AG08395 (cell line): ENCODE measurements around the gene LMTK2.
A peak's percentile ranks its signal among the peaks of the same experiment; 100 is the strongest.
"Not testable (repeated sequence)": the region's sequence is repeated elsewhere in the genome, so short reads cannot be mapped to it uniquely, and the experiment has no call there.

Experiments
- DNase-seq: peaks from one replicate; pipeline ENCODE4 v3.0.0; 2012; ENCODE audit warnings: mixed read lengths, low spot score

The LMTK2 gene

DNA sequence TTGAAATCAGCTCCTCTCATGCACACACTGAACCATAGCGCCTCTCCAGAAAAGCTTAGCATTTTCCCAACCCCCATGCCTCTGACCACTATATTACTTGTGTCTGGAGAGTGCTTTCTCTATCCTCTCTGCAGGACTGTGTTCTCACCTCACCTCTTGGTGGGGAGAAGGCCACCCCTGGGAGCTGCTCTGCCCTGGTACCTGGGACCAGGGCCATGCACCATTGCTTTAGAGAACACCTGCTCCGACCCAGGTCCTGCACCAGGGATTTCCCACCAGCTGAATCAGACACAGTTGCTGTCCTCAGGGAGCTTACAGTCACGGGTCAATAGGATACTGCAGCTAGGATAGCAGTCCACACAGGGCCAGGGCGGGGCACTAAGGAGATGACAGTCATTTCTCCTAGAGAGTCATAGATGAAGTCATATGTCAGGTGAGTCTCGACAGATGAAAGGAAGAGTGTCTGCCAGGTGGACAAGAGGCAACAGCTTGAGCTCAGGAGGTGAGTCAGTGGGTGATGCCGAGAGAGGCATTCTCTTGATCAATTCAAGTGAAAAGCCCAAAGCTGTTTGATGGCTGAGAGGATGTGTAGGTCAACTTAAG lies 619 bp upstream of the LMTK2 start:
- DNase-seq: no peak

DNA sequence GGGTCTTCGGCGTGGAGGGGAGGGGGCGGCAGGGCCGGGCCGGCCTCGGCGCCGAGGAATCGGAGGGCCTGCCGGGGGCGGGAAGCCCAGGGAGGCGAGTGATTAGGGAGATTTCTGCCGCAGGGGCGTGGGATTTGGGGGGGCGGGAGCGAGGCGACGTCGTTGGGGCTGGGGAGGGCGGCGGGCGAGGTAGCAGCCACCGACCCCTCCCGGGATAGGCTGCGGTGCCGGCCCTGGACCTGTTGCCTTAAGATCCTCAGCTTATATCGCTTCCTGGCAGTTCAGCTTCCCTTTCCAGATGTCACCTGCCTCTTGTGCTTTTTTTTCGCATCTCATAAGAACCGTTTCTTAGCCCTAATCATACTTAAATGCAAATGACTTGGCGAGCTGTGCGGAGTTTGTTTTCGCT lies 655 bp downstream of the LMTK2 start:
- no peak for DNase-seq

DNA sequence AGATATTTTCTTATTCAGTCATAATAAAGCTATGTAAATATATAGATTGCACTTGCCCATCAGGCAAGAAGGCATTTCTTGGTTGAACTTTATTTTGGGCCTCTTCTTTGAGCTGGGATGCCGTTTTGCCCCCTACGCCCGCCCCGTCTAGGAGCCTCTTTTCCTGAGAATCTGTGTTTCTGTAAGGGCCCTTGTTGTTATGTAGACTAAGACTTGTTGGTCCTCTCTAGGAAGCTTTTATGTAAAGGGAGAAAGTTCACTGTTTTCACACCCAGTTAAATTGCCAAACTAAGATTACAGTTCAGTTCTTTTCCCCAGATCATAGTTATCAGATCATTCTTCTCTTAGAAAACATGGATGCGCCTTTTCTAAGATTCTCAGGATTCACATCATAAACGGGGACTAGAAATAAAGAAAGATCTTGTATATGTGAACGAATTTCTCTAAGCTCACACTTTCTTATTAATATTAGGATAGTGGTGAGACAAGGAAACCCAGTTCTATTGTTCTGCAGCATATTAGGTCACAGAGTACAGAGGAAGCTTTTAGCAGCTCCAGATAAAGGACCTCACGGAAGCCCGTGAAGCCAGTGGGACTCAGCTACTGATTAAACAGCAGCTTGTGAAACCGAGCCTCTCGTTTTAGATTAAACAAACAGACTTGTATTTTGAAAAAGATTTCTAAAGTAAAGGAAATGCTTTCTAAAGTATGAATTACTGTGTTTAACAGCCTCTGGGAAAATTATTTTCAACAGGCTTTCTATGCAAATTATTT lies 3.8 kb downstream of the LMTK2 start:
- no peak for DNase-seq

DNA sequence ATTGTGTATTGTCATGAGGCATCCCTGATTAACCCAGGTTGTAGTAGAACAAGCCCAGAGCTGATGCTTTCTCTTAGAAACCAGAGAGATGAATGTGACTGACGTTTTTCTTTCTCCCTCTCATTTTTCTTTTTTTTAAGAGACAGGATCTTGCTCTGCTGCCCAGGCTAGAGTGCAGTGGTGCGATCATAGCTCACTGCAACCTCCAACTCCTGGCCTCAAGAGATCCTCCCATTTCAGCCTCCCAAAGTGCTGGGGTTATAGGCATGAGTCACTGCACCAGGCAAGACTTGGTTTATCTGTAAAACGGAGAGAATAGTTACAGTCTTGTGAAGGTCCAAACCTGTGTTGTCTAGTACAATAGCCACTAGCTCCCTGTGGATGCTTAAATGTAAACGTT lies 5.4 kb downstream of the LMTK2 start:
- DNase-seq: no peak

DNA sequence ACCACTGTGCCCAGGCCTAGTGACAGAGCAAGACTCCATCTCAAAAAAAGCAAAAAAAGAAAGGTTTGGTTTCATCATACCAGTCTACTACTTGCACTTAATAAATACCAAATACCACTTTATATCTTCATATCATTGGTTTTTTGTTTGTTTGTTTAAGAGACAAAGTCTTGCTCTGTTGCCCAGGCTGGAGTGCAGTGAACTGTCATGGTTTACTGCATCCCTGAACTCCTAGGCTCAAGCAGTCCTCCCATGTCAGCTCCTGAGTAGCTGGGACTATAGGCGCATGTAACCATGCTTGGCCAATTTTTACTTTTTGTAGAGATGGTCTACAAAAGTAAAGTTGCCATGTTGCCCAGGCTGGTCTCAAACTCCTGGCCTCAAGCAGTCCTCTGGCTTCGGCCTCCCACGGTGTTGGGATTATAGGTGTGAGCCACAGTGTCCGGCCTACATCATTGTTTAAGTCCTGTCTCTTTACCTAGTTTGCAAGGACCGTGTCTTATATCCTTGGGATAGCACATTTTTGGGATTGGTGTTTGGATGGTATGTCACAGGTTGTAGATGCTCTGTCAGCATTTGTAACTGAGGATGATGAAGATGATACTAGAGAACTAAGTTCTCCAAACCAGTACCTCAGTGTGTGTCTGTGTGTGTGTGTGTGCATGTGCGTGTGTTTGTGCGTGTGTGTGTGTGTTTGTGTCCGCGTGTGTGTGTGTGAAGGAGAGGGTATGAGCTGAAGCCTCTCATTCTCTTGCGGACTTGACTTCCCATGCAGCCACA lies 9.3 kb downstream of the LMTK2 start:
- DNase-seq: no peak

DNA sequence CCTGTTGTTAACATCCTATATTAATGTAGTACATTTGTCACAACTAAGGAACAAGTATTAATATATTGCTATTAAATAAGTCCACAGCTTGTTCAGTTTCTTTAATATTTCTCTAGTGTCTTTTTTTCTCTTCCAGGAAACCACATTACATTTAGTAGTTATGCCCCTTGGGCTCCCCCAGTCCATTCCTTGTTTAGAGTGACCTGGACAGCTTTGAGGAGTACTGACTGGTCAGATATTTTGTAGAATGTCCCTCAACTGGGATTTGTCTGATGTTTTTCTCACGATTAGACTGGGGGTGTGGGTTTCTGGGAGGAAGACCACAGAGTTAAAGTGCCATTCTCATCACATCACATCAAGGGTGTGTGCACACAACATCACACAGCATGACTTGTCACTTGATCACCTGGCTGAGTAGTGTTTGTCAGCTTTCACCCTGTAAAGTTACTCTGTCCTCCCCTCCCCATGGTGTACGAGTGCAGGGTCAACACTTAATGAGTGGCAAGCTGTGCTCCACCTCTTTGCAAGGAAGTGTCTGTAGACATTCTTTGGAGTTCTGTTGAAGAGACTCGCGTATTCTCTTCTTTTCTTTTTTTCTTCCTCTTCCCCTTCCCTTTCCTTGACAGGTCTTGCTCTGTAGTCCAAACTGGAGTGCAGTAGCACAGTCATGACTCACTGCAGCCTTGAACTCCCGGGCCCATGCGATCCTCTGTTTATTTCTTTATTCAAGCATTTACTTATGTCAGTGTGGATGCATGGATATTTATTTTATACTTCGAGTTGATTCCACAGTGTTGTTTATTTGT lies 10.2 kb downstream of the LMTK2 start:
- no peak for DNase-seq

DNA sequence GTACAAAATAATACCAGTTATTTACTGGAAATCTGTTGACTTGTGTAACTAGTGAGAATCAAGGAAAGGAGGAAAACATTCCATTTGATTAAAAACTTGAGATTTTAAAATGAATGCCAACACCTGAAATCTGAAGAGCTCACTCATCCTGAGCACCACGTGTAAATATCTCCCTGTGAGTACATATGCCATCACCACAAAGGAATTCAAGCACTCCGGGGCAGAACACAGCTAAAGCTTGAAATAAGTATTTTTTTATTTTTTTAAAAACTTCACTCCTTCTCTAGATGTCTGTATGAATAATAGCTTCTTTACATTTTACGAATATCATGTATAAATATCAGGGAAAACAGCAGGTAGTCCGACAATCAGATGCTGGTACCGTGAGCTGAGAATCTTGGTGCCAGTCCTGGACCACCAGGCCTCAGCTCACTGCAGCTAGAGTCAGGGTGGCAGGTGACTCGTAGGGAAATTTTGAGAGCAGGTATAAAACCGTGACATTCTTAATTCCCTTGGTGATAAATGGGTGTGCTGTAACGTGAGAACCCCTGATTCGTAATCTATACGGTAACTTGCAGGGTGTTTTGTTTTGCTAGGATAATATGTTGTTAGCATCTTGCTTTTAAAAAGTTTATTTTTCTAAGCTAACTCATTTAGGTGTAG lies 12.7 kb downstream of the LMTK2 start:
- peak; percentile 76 for DNase-seq

DNA sequence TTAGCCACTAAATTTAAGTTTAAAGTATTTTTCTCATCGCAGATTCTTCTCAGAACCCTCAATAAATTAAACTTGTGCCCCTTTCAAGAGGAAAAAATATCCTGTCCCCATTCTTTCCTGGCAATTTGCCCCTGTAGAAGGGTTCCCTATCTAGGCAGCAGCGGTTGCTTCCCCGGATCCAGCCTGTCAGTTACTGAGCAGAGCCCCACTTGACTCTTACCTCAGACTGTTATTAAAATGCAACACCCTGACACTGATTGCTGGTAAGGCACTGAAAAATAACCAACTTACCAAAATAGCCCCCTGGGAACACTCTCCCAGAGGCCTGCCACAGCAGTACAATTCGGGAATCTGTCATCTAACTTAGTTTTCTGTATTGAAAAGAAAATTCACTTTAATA lies 13.9 kb downstream of the LMTK2 start:
- no peak for DNase-seq

DNA sequence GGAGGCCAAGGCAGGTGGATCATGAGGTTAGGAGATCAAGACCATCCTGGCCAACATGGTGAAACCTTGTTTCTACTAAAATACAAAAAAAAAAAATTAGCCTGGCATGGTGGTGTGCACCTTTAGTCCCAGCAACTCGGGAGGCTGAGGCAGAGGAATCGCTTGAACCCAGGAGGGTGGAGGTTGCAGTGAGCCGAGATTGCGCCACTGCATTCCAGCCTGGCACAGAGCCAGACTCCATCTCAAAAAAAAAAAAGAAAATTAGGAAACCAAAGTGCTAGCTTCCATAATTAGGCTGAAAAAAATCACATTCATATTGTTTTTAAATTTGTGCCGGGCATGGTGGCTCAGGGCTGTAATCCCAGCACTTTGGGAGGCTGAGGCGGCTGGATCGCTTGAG lies 14.7 kb downstream of the LMTK2 start:
- not testable (repeated sequence) for DNase-seq

DNA sequence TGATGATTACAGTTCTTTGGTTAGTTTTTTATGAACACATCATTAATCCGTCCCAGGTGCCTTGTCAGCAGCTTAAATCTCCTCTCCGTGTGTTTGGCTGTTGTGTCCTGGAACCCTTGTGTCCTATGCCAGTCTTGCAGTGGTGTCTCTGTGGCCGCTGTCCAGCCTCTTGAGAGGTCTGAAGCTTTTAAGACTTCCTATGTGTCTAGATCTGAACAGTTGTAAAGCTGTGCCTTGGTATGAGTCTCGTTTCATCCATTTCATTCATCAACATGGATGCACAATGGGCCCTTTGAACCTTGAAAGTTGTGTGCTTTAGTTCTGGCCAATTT lies 16.7 kb downstream of the LMTK2 start:
- no peak for DNase-seq

DNA sequence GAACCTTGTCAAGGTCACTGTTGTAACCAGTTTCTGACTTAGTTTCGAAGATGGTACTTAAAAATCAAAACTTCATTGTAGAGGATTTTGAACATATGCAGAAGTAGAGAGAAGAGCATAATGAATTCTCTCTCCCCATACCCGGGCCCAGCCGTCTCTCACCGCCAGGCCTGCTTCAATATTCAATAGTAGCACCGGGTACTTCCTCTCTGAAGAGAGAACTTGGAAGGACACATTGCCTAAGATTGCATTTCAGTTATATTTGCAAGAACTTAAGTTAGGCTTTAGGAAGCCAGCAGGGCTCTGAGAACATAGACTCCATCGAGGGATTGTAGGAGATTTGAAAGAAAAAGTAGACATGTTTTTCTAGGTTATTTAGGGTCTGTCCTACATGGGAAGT lies 19.1 kb downstream of the LMTK2 start:
- no peak for DNase-seq

DNA sequence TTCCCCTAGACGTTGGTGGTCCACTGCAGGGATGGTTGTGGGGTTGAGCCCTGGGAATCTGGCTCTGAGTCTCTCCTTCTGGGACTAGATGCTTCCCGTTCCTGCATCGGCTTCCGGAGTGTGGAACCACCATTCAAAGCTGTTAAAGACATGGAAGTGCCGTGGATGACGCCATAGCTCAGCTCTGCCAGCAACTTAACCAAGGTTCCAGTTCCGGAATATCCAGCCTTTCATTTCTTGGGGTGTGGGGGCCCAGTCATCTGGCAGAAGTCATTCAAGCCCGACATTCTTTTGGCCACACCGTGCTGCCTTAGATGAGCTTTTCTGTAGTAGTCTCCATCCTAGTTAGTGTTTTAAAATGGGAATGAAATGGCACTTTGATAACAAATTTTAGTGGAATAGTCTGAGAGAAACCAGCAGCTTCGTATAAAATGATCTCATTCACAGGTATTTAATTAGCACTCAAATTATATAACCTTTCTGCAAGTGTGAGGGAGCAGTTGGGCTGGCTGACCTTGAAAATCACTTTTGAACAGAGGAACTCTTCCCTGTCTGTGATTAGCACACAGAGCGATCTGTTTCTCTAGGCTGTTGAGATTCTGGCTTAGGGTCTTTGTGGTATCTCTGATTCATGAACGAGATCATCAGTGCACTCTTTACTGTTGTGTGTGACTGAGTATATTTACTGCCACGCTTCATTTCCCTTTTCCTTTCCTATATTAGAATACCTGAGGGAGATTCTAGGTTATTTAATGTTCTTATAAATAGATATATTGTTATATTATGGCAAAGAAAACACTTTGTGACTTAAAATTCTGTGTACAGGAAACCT lies 19.9 kb downstream of the LMTK2 start:
- no peak for DNase-seq

DNA sequence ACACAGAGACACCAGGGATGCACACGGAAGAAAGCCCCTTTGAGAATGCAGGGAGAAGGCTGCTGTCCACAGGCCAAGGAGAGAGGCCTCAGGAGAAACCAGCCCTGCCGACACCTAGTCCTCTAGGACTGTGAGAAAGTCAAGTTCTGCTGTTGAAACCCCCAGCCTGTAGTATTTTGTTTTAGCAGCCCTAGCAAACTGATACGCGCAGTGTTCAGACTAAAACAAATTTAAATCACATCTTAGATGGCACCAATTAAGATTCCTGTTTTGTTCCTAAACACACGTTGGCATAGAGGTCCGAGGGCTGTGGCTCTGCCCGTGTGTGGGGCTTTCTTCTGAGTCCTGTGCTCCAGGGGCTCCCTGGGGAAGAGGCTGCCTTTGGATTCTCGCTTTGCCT lies 21.7 kb downstream of the LMTK2 start:
- DNase-seq: no peak

DNA sequence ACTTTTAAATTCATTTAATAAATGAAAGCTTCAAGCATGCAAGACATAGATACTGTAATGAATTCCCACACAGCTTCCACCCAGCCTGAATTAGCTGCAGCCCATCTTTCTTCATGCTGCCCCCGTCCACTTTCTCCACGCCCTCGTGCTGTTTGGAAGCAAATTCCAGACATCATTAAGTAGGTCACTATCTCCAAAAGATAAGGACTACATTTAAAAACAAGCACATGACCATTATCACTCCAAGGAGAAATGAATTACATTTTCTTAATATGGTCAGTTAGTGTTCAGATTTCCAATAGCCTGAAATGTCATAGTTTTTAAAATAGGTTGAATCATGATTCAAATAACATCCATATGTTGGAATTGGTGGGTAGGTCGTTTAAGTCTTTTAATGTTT lies 24.3 kb downstream of the LMTK2 start:
- DNase-seq: no peak

DNA sequence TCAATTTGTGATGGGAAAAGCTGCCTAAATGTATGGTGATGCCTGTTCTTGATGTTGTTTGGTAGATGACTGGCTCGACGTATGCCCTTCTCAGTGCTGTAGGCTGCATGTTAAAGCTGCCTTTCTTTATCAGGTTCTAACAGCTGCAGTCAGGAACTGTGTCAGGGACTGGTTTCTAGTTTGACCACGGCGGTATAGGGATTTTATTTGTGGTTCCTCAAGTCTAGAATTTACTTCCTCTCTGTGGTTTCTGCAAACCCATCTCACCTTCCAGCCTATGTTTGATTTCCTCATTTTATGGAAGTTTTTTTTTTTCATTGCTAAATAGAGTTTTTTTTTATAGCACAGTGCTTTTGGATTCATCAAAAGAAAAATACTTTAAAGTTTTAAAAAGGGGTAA lies 26.5 kb downstream of the LMTK2 start:
- DNase-seq: no peak

DNA sequence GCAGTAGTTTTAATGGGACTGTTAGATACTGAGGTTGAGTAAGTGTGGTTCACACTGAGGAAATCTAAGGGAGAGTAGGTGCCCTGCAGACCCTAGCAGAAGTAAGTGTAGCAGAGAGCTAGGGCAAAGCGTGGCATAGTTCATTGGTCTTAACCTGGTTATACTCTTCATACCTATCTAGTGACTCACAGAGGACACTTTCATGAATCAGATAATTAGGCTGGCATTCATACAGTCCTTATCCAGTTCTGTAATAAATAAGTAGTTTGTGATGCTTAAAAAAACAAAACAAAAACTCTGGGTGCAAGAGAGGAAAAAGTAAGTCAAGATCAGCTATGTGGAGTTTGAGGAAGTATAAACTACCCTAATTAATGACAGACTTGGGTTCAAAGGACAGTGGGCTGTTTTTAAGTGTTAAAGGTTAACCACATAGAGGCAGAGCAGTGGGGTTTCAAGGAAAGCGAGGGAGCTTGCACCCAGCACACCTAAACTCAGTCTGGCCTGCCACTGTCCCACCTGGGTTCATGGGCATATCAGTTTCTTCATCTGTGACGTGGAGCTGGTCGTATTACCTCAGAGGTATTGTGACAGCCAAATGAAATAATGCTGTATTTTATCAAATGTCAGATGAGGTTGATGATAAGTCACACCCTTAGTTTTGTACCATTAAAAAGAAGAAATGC lies 27.1 kb downstream of the LMTK2 start:
- DNase-seq: peak; percentile 31

DNA sequence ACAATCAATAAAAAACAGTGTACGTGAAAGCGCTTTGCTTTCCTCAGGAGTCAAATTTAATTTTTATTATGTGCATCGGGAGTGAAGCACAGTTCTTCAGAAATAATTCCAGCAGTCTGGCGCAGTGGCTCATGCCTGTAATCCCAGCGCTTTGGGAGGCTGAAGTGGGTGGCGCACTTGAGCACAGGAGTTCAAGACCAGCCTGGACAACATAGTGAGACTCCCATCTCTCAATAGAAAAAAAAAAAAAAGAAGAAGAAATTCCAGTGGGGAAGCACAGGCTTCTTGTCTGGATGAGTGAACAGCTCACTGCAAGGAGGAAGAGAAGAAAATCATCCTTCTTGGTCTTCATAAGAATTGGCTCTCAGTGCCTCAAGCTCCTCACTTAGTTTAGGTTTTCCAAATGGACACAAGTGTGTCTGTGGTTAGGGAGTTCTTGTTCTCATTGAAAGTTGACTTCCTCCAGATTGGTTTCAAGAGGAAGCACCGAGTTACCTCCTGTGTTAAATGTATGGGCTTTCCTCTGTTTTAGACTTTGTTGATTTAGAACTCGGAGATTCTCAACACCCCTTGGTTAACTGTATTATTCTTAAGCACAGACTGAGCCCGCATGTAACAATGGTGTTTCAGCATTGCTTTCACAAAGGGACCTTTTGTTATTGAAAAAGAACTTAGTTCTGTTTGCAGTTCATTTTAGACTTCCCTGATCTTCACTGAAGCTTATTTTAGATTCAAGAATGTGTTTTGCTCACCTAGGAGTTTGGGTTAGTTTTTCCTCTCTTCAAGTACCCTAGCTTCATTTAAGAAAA lies 28.0 kb downstream of the LMTK2 start:
- DNase-seq: no peak

DNA sequence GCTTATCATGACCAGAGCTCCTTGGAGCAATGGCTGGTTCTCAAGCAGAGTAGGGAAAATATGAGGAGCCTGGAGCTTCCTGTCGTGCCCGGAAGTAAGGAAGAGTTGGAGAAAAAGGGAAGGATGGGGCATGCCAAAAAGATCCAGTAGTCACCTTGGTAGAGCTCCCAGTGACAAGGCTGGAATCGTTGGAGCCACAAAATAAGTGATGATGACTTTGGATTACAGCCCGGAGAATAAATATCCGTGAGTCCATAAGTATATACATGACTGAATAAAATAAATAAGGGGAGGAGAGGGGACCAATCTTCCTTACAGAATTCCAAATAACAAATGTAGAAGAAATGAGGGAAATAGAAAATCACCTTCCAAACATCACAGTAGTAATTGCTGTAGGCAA lies 29.3 kb downstream of the LMTK2 start:
- DNase-seq: no peak

DNA sequence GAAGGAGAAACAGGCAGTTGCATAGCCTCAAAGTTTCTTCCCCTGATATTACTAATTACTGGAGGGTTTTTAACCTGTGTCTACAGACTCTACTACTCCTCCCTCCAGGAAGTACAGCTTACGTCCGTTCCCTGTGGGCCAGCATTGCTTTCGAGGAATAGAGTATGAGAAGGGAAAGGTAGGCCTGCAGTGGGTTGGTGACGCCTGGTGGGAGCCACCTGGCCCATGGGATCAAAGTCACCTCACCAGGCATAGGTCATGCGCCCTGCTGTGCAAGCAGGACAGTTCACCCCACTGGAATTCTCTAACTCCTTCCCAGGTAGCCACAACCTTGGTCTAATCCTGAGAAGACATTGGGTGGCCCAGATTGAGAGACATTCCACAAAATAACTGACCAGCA lies 29.8 kb downstream of the LMTK2 start:
- DNase-seq: no peak
